Measurements from ENCODE around the gene YIF1A. TPM values are rescaled to one million over a fixed set of nuclear protein-coding genes. Genes with fewer than 3 reads are reported as not detected.
"Not testable (repeated sequence)": the region's sequence is repeated elsewhere in the genome, so short reads cannot be mapped to it uniquely, and the experiment has no call there.

The YIF1A gene
- polyA plus RNA-seq, 1 donor (not counting 4 experiments of a cell fraction or from before 2014, with no cell fraction given): 80.3 TPM

DNA sequence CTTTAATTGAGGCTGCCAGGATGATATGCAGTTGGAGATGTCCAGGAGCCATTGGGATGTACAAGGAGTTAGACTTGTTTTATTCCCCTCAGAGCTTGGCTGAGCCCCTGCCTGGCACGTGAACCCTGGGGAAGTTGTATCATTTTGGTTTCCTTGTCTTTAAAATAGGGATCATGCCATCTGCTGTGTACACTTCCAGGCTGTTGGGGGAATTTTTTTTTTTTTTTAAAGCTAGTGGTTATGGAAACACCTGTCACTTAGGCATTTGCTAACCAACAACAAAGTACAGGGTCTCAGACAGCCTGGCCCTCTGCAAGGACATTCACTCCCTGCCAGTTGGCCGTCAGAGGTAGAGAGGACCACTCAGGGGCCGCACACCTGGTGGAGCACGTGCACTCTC, 29.0 kb downstream of the YIF1A start:
- peaks cover 34 to 36% of the 10 kb centered on the region in 2 experiments for H3K36me3 ChIP-seq (ENCODE audit: control insufficient read depth in 2 of 2, extremely low read depth in 1 of 2, insufficient read depth in 2 of 2, low read length in 2 of 2)
- no peaks in the 10 kb centered on the region for H3K9me3 ChIP-seq (ENCODE audit: control insufficient read depth, low read depth, low read length)
- no peak for TF ChIP-seq EZH2 (IDR thresholded peaks at IDR 0.05; ENCODE audit: low read length)
- DNase-seq (ENCODE audit: low read depth, low spot score): no peak
- H3K9ac ChIP-seq (ENCODE audit: control insufficient read depth, extremely low read depth, insufficient read depth, low read length): no peak overlapping the region
- no peaks in the 10 kb centered on the region for H3K9me1 ChIP-seq (ENCODE audit: control insufficient read depth, extremely low read depth, insufficient read depth, low read length)
- no peak overlapping the region for H3K4me2 ChIP-seq (ENCODE audit: control insufficient read depth, extremely low read depth, insufficient read depth, low read depth, low read length)
- dilution Hi-C loops (cut with MboI; ENCODE audit: extremely low pct_ligation_motif_present, low sequenced_read_pairs): no loop called here
- H3K79me2 ChIP-seq (ENCODE audit: control insufficient read depth, insufficient read depth, low read length): peaks cover 13% of the 10 kb centered on the region
- H3K27me3 ChIP-seq (ENCODE audit: control insufficient read depth, extremely low read depth, insufficient read depth, low read length): no peaks in the 10 kb centered on the region
- peaks cover 13% of the 10 kb centered on the region for H3K4me1 ChIP-seq (ENCODE audit: control insufficient read depth, extremely low read depth, insufficient read depth, low read length)
- H4K20me1 ChIP-seq (ENCODE audit: control insufficient read depth, extremely low read depth, insufficient read depth, low read length): no peaks in the 10 kb centered on the region
- no peak overlapping the region for H2AFZ ChIP-seq (ENCODE audit: control insufficient read depth, low read length)
- no peak for FAIRE-seq
- no peak overlapping the region for H3K4me3 ChIP-seq (ENCODE audit: control insufficient read depth in 2 of 3, extremely low read depth in 1 of 3, insufficient read depth in 2 of 3, low read depth in 1 of 3, low read length in 3 of 3)
- no peak overlapping the region for H3K27ac ChIP-seq (ENCODE audit: control insufficient read depth, insufficient read depth, low read length)

DNA sequence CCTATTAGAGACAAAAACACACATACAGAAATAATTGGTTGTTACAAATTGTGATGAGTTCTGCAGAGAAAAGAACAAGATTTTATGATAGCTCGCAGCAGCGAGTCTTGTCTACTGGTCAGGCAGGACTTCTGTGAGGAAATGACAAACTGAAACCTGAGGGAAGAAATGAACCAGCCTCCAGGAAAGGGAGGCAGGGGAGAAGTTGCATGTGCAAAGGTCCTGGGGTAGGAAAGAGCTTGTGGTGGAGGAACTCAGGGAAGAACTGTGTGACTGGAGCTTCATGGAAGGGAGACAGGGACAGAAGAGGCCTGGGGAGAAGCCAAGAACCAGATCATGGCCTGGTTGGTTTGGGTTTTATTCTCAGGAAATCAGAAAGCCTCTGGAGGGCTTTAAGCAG, 29.7 kb downstream of the YIF1A start:
- no peak overlapping the region for H3K27ac ChIP-seq (ENCODE audit: control insufficient read depth, insufficient read depth, low read length)
- H3K9me1 ChIP-seq (ENCODE audit: control insufficient read depth, extremely low read depth, insufficient read depth, low read length): no peaks in the 10 kb centered on the region
- peaks cover 28 to 30% of the 10 kb centered on the region in 2 experiments for H3K36me3 ChIP-seq (ENCODE audit: control insufficient read depth in 2 of 2, extremely low read depth in 1 of 2, insufficient read depth in 2 of 2, low read length in 2 of 2)
- dilution Hi-C loops (cut with MboI; ENCODE audit: extremely low pct_ligation_motif_present, low sequenced_read_pairs): no loop called here
- peak overlapping the region; percentile 95 for H3K4me2 ChIP-seq (ENCODE audit: control insufficient read depth, extremely low read depth, insufficient read depth, low read depth, low read length)
- H3K27me3 ChIP-seq (ENCODE audit: control insufficient read depth, extremely low read depth, insufficient read depth, low read length): no peaks in the 10 kb centered on the region
- FAIRE-seq (no peak), DNase-seq (ENCODE audit: low read depth, low spot score) (no peak)
- H4K20me1 ChIP-seq (ENCODE audit: control insufficient read depth, extremely low read depth, insufficient read depth, low read length): no peaks in the 10 kb centered on the region
- peaks cover 13% of the 10 kb centered on the region for H3K79me2 ChIP-seq (ENCODE audit: control insufficient read depth, insufficient read depth, low read length)
- no peak overlapping the region for H3K4me3 ChIP-seq (ENCODE audit: control insufficient read depth in 2 of 3, extremely low read depth in 1 of 3, insufficient read depth in 2 of 3, low read depth in 1 of 3, low read length in 3 of 3)
- H3K4me1 ChIP-seq (ENCODE audit: control insufficient read depth, extremely low read depth, insufficient read depth, low read length): peaks cover 13% of the 10 kb centered on the region
- H2AFZ ChIP-seq (ENCODE audit: control insufficient read depth, low read length): no peak overlapping the region
- TF ChIP-seq, protein P1, sequence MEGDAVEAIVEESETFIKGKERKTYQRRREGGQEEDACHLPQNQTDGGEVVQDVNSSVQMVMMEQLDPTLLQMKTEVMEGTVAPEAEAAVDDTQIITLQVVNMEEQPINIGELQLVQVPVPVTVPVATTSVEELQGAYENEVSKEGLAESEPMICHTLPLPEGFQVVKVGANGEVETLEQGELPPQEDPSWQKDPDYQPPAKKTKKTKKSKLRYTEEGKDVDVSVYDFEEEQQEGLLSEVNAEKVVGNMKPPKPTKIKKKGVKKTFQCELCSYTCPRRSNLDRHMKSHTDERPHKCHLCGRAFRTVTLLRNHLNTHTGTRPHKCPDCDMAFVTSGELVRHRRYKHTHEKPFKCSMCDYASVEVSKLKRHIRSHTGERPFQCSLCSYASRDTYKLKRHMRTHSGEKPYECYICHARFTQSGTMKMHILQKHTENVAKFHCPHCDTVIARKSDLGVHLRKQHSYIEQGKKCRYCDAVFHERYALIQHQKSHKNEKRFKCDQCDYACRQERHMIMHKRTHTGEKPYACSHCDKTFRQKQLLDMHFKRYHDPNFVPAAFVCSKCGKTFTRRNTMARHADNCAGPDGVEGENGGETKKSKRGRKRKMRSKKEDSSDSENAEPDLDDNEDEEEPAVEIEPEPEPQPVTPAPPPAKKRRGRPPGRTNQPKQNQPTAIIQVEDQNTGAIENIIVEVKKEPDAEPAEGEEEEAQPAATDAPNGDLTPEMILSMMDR (optimal IDR thresholded peaks at IDR 0.05 in 1 of 3, IDR thresholded peaks at IDR 0.05 in 1 of 3, conservative IDR thresholded peaks at IDR 0.05 in 1 of 3; ENCODE audit: extremely low read depth in 1 of 3, insufficient read depth in 2 of 3, low read length in 3 of 3): no peak
- no peak for TF ChIP-seq EZH2 (IDR thresholded peaks at IDR 0.05; ENCODE audit: low read length)
- H3K9ac ChIP-seq (ENCODE audit: control insufficient read depth, extremely low read depth, insufficient read depth, low read length): no peak overlapping the region
- no peaks in the 10 kb centered on the region for H3K9me3 ChIP-seq (ENCODE audit: control insufficient read depth, low read depth, low read length)

DNA sequence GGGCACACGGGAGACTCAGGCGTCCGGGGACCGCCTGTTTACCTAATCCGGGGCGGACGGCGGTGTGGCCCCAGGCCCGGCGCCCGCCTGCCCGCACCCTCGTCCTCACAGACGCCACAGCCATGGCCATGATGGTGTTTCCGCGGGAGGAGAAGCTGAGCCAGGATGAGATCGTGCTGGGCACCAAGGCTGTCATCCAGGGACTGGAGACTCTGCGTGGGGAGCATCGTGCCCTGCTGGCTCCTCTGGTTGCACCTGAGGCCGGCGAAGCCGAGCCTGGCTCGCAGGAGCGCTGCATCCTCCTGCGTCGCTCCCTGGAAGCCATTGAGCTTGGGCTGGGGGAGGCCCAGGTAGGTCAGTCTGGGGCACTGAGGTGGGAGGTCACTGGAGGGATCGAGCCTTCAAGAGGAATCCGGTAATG, 30.5 kb downstream of the YIF1A start:
- H3K36me3 ChIP-seq (ENCODE audit: control insufficient read depth in 2 of 2, extremely low read depth in 1 of 2, insufficient read depth in 2 of 2, low read length in 2 of 2): peaks cover 25 to 28% of the 10 kb centered on the region in 2 experiments
- H3K79me2 ChIP-seq (ENCODE audit: control insufficient read depth, insufficient read depth, low read length): peaks cover 13% of the 10 kb centered on the region
- H3K27ac ChIP-seq (ENCODE audit: control insufficient read depth, insufficient read depth, low read length): peak overlapping the region; percentile 61
- FAIRE-seq: no peak
- H3K9me3 ChIP-seq (ENCODE audit: control insufficient read depth, low read depth, low read length): no peaks in the 10 kb centered on the region
- no peaks in the 10 kb centered on the region for H4K20me1 ChIP-seq (ENCODE audit: control insufficient read depth, extremely low read depth, insufficient read depth, low read length)
- no peak for TF ChIP-seq EZH2 (IDR thresholded peaks at IDR 0.05; ENCODE audit: low read length)
- TF ChIP-seq, protein P1 (optimal IDR thresholded peaks at IDR 0.05 in 1 of 3, IDR thresholded peaks at IDR 0.05 in 1 of 3, conservative IDR thresholded peaks at IDR 0.05 in 1 of 3; ENCODE audit: extremely low read depth in 1 of 3, insufficient read depth in 2 of 3, low read length in 3 of 3): peak in 1 of 3 experiments; percentile 23
- peak overlapping the region; percentile 69 to 89 (median 87) for H3K4me3 ChIP-seq (ENCODE audit: control insufficient read depth in 2 of 3, extremely low read depth in 1 of 3, insufficient read depth in 2 of 3, low read depth in 1 of 3, low read length in 3 of 3)
- dilution Hi-C loops (cut with MboI; ENCODE audit: extremely low pct_ligation_motif_present, low sequenced_read_pairs): no loop called here
- H3K4me2 ChIP-seq (ENCODE audit: control insufficient read depth, extremely low read depth, insufficient read depth, low read depth, low read length): peak overlapping the region; percentile 95
- H2AFZ ChIP-seq (ENCODE audit: control insufficient read depth, low read length): peak overlapping the region; percentile 27
- no peaks in the 10 kb centered on the region for H3K9me1 ChIP-seq (ENCODE audit: control insufficient read depth, extremely low read depth, insufficient read depth, low read length)
- no peak for DNase-seq (ENCODE audit: low read depth, low spot score)
- H3K9ac ChIP-seq (ENCODE audit: control insufficient read depth, extremely low read depth, insufficient read depth, low read length): peak overlapping the region; percentile 87
- no peaks in the 10 kb centered on the region for H3K27me3 ChIP-seq (ENCODE audit: control insufficient read depth, extremely low read depth, insufficient read depth, low read length)
- H3K4me1 ChIP-seq (ENCODE audit: control insufficient read depth, extremely low read depth, insufficient read depth, low read length): peaks cover 13% of the 10 kb centered on the region

DNA sequence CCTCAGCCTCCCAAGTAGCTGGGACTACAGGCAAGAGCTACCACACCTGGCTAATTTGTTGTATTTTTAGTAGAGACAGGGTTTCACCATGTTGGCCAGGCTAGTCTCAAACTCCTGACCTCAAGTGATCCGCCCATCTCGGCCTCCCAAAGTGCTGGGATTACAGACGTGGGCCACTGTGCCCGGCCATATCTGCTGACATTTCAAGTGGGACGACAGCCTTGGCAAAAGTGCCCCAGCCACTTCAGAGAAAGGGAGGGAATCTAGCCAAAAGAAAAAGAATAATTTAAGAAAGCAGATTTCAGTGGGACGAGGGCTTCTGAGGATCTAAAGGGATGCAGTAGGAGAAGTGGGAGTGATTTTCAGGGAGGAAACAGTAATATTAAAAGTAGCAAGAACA, 35.9 kb downstream of the YIF1A start:
- H3K4me3 ChIP-seq (ENCODE audit: control insufficient read depth in 2 of 3, extremely low read depth in 1 of 3, insufficient read depth in 2 of 3, low read depth in 1 of 3, low read length in 3 of 3); H3K9me3 ChIP-seq (ENCODE audit: control insufficient read depth, low read depth, low read length); FAIRE-seq; dilution Hi-C loops (cut with MboI; ENCODE audit: extremely low pct_ligation_motif_present, low sequenced_read_pairs); H2AFZ ChIP-seq (ENCODE audit: control insufficient read depth, low read length); H3K27me3 ChIP-seq (ENCODE audit: control insufficient read depth, extremely low read depth, insufficient read depth, low read length); H3K27ac ChIP-seq (ENCODE audit: control insufficient read depth, insufficient read depth, low read length); H3K79me2 ChIP-seq (ENCODE audit: control insufficient read depth, insufficient read depth, low read length); H3K4me1 ChIP-seq (ENCODE audit: control insufficient read depth, extremely low read depth, insufficient read depth, low read length); H3K4me2 ChIP-seq (ENCODE audit: control insufficient read depth, extremely low read depth, insufficient read depth, low read depth, low read length); H3K36me3 ChIP-seq (ENCODE audit: control insufficient read depth in 2 of 2, extremely low read depth in 1 of 2, insufficient read depth in 2 of 2, low read length in 2 of 2); H3K9ac ChIP-seq (ENCODE audit: control insufficient read depth, extremely low read depth, insufficient read depth, low read length); H3K9me1 ChIP-seq (ENCODE audit: control insufficient read depth, extremely low read depth, insufficient read depth, low read length); H4K20me1 ChIP-seq (ENCODE audit: control insufficient read depth, extremely low read depth, insufficient read depth, low read length); DNase-seq (ENCODE audit: low read depth, low spot score): not testable (repeated sequence)
